ENCODE measurements around the gene CCNI.
"Not testable (repeated sequence)": the region's sequence is repeated elsewhere in the genome, so short reads cannot be mapped to it uniquely, and the experiment has no call there.

Gene CCNI

DNA sequence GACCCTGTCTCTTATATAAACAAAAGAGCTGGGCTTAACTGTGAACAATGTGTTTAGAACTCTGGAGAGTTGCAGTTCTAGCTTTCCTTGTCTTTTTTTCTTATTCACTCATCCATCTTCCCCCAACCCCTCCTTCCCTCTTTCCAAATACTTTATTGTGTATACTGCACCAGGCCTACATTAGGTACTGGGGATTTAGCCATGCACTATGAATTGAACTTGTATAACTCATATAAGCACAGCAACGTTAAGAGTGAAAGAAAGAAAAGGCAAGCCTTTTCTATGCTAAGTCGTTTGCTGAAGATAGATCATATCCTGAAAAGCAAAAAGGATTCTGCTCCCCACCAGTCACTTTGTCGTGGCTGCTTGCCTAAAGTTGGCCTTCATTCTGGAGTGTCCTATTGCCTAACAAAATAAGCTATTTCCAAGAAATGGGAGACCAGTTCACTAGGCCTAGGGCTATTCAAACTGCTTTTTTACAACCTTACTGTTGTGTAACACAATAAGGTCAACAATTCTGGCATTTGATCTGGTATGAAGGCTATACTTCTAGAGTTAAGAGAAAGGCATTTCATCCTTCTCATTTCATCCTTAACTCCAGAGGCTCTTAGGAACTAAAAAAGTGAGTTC lies 32.2 kb downstream of the CCNI start:
- Histone ChIP-seq H3K4me3 (ENCODE audit: low read length in 2 of 2) (no peak overlapping the region), H3K27ac (ENCODE audit: low read depth in 2 of 2, low read length in 2 of 2) (no peak overlapping the region)

DNA sequence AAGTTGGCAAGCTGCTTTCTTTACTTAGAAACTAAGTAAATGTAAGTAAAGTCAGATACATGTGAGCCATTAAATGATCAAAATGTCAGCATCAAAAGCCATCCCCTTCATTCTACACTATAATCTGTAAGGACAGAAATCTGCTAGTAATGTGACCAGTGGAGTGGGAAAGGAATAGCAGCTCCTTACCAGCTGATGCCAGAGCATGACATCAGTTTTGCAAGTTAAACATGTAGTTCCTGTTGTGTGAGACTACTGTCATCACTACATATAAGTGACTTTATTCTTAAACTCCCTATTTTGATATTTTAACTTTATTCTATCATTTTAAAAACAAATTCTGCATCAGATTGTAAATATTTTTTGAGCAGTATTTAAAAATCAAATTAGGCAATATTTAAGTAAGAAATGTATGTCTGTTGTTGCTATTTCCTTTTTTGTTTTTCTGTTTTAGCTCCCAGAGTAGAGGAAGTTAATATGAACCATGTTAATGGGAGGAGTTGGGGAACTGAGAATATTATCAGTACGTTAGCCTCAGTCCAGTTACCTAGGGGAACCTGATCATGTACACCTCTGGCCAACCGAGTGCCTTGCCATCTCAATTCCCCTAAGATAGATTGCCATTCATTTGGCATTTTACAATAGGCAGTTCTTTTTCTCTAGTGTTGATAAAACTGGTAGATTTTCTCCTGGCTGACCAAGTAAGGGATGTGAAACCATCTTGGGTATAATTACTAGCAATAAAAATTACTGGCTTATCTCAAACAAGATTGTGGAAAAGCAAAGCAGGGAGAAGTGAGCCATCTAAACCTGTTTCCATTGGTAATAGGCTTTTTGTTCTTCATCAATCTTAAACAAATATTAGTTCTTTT lies 34.7 kb downstream of the CCNI start:
- H3K9me3 ChIP-seq (ENCODE audit: control insufficient read depth in 2 of 2, low read length in 2 of 2): no peaks in the 10 kb centered on the region

More for the DNA sequence above, 32.2 kb downstream of the CCNI start:
- no peaks in the 10 kb centered on the region for H3K27me3 ChIP-seq (ENCODE audit: control insufficient read depth in 2 of 2, insufficient read depth in 2 of 2, low read length in 2 of 2)
- no peaks in the 10 kb centered on the region for H3K9me3 ChIP-seq (ENCODE audit: control insufficient read depth in 2 of 2, low read length in 2 of 2)
- no peak overlapping the region for H3K9ac ChIP-seq (ENCODE audit: low read depth in 1 of 2, low read length in 2 of 2)
- peaks cover 15 to 24% of the 10 kb centered on the region in 2 donors for H3K36me3 ChIP-seq (ENCODE audit: control insufficient read depth in 2 of 2, insufficient read depth in 2 of 2, low read length in 2 of 2)
- no peaks in the 10 kb centered on the region for H3K4me1 ChIP-seq (ENCODE audit: control insufficient read depth in 2 of 2, insufficient read depth in 2 of 2, low read length in 2 of 2)

DNA sequence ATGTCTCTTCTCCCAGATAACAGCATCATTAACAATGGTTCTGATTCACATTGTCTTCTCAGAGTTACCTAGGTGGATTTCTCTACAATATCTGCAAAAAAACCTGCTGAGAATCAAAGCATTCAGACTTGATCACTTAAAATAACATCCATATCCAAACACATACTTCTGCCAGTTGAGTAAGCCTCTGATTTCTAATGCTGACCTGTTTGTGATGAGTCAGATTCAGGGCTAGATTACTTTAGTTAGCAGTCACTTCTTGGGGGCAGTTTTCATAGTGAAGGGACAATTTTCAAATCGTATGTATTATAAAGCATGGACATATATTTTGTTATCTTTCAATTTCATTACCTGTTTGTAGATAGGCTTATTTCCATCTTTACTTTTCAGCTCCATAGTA lies 35.5 kb downstream of the CCNI start:
- H3K36me3 ChIP-seq (ENCODE audit: control insufficient read depth in 2 of 2, insufficient read depth in 2 of 2, low read length in 2 of 2): peaks cover 9 to 10% of the 10 kb centered on the region in 2 donors
- no peak overlapping the region for H3K9ac ChIP-seq (ENCODE audit: low read depth in 1 of 2, low read length in 2 of 2)
- no peak overlapping the region for H3K27ac ChIP-seq (ENCODE audit: low read depth in 2 of 2, low read length in 2 of 2)
- H3K27me3 ChIP-seq (ENCODE audit: control insufficient read depth in 2 of 2, insufficient read depth in 2 of 2, low read length in 2 of 2): no peaks in the 10 kb centered on the region
- no peaks in the 10 kb centered on the region for H3K4me1 ChIP-seq (ENCODE audit: control insufficient read depth in 2 of 2, insufficient read depth in 2 of 2, low read length in 2 of 2)
- no peak overlapping the region for H3K4me3 ChIP-seq (ENCODE audit: low read length in 2 of 2)
- H3K9me3 ChIP-seq (ENCODE audit: control insufficient read depth in 2 of 2, low read length in 2 of 2): no peaks in the 10 kb centered on the region

More for the DNA sequence above, 34.7 kb downstream of the CCNI start:
- Histone ChIP-seq H3K36me3 (ENCODE audit: control insufficient read depth in 2 of 2, insufficient read depth in 2 of 2, low read length in 2 of 2) (peaks cover 9% of the 10 kb centered on the region in 2 donors), H3K27ac (ENCODE audit: low read depth in 2 of 2, low read length in 2 of 2) (no peak overlapping the region), H3K4me3 (ENCODE audit: low read length in 2 of 2) (no peak overlapping the region), H3K4me1 (ENCODE audit: control insufficient read depth in 2 of 2, insufficient read depth in 2 of 2, low read length in 2 of 2) (no peaks in the 10 kb centered on the region), H3K27me3 (ENCODE audit: control insufficient read depth in 2 of 2, insufficient read depth in 2 of 2, low read length in 2 of 2) (no peaks in the 10 kb centered on the region), H3K9ac (ENCODE audit: low read depth in 1 of 2, low read length in 2 of 2) (no peak overlapping the region)

DNA sequence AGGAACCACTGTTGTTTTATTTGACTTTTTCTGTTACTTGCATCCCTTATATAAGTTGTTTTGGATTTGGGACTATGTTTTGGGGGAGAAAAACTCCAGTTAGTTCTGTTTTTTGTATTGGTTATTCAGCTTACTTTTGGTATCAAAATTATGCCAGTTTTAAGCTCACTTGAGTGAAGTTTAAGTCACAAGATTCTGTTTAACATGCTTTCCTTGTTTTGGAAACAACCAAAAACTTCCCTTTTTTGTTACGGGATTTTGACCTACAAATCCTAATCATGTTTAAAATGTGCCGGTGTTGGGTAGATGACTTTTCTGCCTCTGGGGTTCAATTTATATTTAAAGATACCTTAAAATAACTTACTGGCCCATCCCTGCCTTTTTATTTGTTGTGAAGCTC lies 36.0 kb downstream of the CCNI start:
- H3K27ac ChIP-seq (ENCODE audit: low read depth in 2 of 2, low read length in 2 of 2): no peak overlapping the region

DNA sequence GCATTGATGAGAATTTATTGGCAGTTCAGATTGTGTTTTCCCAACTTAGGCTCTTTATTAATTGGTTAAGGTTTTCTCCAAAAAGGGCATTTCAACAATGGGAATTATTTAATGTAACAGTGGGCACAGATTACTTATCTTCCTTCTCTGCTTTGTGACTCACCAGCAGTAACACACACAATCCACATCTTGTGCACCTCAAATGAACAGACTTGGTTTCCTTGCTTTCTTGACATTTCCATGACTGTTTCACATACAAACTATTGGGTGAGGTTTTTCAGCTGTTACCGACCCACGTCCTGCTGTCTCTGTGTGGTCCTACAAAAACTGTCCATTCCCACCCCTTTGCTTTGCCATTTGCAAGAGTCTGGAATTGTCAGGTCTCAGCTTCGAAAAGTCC lies 38.1 kb downstream of the CCNI start:
- H3K4me1 ChIP-seq (ENCODE audit: control insufficient read depth in 2 of 2, insufficient read depth in 2 of 2, low read length in 2 of 2): no peaks in the 10 kb centered on the region
- H3K9me3 ChIP-seq (ENCODE audit: control insufficient read depth in 2 of 2, low read length in 2 of 2): no peaks in the 10 kb centered on the region
- peaks cover 29 to 32% of the 10 kb centered on the region in 2 donors for H3K36me3 ChIP-seq (ENCODE audit: control insufficient read depth in 2 of 2, insufficient read depth in 2 of 2, low read length in 2 of 2)
- no peaks in the 10 kb centered on the region for H3K27me3 ChIP-seq (ENCODE audit: control insufficient read depth in 2 of 2, insufficient read depth in 2 of 2, low read length in 2 of 2)
- H3K27ac ChIP-seq (ENCODE audit: low read depth in 2 of 2, low read length in 2 of 2): no peak overlapping the region
- H3K4me3 ChIP-seq (ENCODE audit: low read length in 2 of 2): no peak overlapping the region
- no peak overlapping the region for H3K9ac ChIP-seq (ENCODE audit: low read depth in 1 of 2, low read length in 2 of 2)

More for the DNA sequence above, 36.0 kb downstream of the CCNI start:
- H3K9ac ChIP-seq (ENCODE audit: low read depth in 1 of 2, low read length in 2 of 2): no peak overlapping the region
- no peaks in the 10 kb centered on the region for H3K9me3 ChIP-seq (ENCODE audit: control insufficient read depth in 2 of 2, low read length in 2 of 2)
- no peaks in the 10 kb centered on the region for H3K4me1 ChIP-seq (ENCODE audit: control insufficient read depth in 2 of 2, insufficient read depth in 2 of 2, low read length in 2 of 2)
- peaks cover 13 to 15% of the 10 kb centered on the region in 2 donors for H3K36me3 ChIP-seq (ENCODE audit: control insufficient read depth in 2 of 2, insufficient read depth in 2 of 2, low read length in 2 of 2)
- no peak overlapping the region for H3K4me3 ChIP-seq (ENCODE audit: low read length in 2 of 2)
- H3K27me3 ChIP-seq (ENCODE audit: control insufficient read depth in 2 of 2, insufficient read depth in 2 of 2, low read length in 2 of 2): no peaks in the 10 kb centered on the region

DNA sequence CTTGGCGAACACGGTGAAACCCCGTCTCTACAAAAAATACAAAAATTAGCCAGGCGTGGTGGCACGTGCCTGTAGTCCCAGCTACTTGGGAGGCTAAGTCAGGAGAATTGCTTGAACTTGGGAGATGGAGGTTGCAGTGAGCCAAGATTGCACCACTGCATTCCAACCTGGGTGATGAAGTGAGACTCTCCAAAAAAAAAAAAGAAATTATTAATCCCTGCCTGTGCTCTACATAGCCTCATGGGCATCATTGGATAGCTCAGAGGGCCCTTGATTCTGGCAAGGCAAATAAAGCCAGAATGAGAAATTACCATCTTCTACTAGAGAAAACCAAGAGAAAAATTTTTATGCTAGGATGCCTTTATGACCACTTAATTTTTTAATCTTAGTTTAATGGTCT lies 38.6 kb downstream of the CCNI start:
- not testable (repeated sequence) for H3K9ac ChIP-seq (ENCODE audit: low read depth in 1 of 2, low read length in 2 of 2)
- peaks cover 34 to 38% of the 10 kb centered on the region in 2 donors for H3K36me3 ChIP-seq (ENCODE audit: control insufficient read depth in 2 of 2, insufficient read depth in 2 of 2, low read length in 2 of 2)

DNA sequence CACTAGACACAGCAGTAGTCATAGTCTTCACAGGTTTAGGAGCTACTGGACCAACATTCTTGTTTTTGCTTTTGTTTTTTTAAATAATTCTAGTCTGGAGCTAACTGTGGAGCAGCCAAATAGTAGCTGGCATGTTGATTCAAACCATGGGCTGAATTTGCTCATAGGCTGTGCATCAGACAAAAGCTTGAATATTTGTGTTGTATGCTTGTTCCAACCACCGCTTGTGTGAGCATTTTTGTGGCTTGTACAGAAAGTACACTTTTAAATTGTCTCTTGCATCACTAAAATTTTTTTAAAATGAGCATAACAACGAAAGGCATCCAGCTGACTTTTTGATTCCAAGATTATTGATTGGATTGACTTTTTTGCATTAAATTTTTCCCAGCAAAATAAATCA lies 39.6 kb downstream of the CCNI start:
- Histone ChIP-seq H3K4me1 (ENCODE audit: control insufficient read depth in 2 of 2, insufficient read depth in 2 of 2, low read length in 2 of 2) (no peaks in the 10 kb centered on the region), H3K27ac (ENCODE audit: low read depth in 2 of 2, low read length in 2 of 2) (no peak overlapping the region), H3K36me3 (ENCODE audit: control insufficient read depth in 2 of 2, insufficient read depth in 2 of 2, low read length in 2 of 2) (peaks cover 43 to 44% of the 10 kb centered on the region in 2 donors), H3K4me3 (ENCODE audit: low read length in 2 of 2) (no peak overlapping the region), H3K27me3 (ENCODE audit: control insufficient read depth in 2 of 2, insufficient read depth in 2 of 2, low read length in 2 of 2) (no peaks in the 10 kb centered on the region), H3K9me3 (ENCODE audit: control insufficient read depth in 2 of 2, low read length in 2 of 2) (no peaks in the 10 kb centered on the region), H3K9ac (ENCODE audit: low read depth in 1 of 2, low read length in 2 of 2) (no peak overlapping the region)

More for the DNA sequence above, 38.6 kb downstream of the CCNI start:
- not testable (repeated sequence) for H3K27me3 ChIP-seq (ENCODE audit: control insufficient read depth in 2 of 2, insufficient read depth in 2 of 2, low read length in 2 of 2); H3K27ac ChIP-seq (ENCODE audit: low read depth in 2 of 2, low read length in 2 of 2); H3K4me1 ChIP-seq (ENCODE audit: control insufficient read depth in 2 of 2, insufficient read depth in 2 of 2, low read length in 2 of 2); H3K4me3 ChIP-seq (ENCODE audit: low read length in 2 of 2); H3K9me3 ChIP-seq (ENCODE audit: control insufficient read depth in 2 of 2, low read length in 2 of 2)

DNA sequence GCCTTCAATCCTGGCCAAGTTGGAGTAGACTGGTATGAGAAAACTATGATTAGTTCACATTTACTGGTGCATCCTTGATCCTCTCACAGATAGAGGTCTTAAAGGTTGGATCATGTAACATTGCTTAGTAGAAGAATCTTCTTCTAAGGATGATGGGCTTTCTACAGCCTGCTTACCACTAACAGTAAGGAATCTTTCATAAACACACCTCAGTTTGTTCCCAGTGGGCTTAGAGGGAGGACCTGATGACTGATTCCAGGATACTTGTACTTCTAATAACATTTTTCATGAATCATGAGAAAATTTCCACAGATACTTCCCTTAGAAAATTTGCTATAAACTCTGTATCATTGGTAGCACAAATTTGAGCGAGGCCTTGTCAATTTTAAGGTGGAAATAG lies 40.6 kb downstream of the CCNI start:
- Histone ChIP-seq H3K36me3 (ENCODE audit: control insufficient read depth in 2 of 2, insufficient read depth in 2 of 2, low read length in 2 of 2) (peaks cover 46 to 52% of the 10 kb centered on the region in 2 donors), H3K4me1 (ENCODE audit: control insufficient read depth in 2 of 2, insufficient read depth in 2 of 2, low read length in 2 of 2) (no peaks in the 10 kb centered on the region), H3K9me3 (ENCODE audit: control insufficient read depth in 2 of 2, low read length in 2 of 2) (no peaks in the 10 kb centered on the region), H3K4me3 (ENCODE audit: low read length in 2 of 2) (no peak overlapping the region), H3K27ac (ENCODE audit: low read depth in 2 of 2, low read length in 2 of 2) (no peak overlapping the region), H3K9ac (ENCODE audit: low read depth in 1 of 2, low read length in 2 of 2) (no peak overlapping the region), H3K27me3 (ENCODE audit: control insufficient read depth in 2 of 2, insufficient read depth in 2 of 2, low read length in 2 of 2) (no peaks in the 10 kb centered on the region)

DNA sequence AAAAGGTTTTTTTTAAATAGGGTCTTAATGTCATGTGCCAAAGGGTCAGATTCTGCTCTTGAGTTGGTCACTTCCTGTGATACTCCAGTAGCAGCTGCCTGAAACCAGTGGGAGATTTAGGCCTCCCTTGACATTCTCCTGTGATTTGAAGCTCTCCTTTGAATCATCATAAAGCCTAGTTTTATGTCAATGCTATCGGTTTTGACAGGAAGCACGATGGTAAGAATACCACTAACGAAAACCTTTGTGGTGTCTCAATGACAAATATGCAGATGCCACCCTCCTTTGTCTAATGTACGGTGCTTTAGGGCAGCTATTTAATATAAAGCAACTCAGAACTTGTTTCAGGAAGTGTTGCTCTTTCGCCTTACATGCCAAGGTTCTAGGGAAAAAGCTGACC lies 44.2 kb downstream of the CCNI start:
- Histone ChIP-seq H3K27ac (ENCODE audit: low read depth in 2 of 2, low read length in 2 of 2) (no peak overlapping the region), H3K4me1 (ENCODE audit: control insufficient read depth in 2 of 2, insufficient read depth in 2 of 2, low read length in 2 of 2) (no peaks in the 10 kb centered on the region), H3K4me3 (ENCODE audit: low read length in 2 of 2) (no peak overlapping the region), H3K9me3 (ENCODE audit: control insufficient read depth in 2 of 2, low read length in 2 of 2) (no peaks in the 10 kb centered on the region), H3K27me3 (ENCODE audit: control insufficient read depth in 2 of 2, insufficient read depth in 2 of 2, low read length in 2 of 2) (no peaks in the 10 kb centered on the region), H3K9ac (ENCODE audit: low read depth in 1 of 2, low read length in 2 of 2) (no peak overlapping the region), H3K36me3 (ENCODE audit: control insufficient read depth in 2 of 2, insufficient read depth in 2 of 2, low read length in 2 of 2) (peaks cover 56 to 66% of the 10 kb centered on the region in 2 donors)

DNA sequence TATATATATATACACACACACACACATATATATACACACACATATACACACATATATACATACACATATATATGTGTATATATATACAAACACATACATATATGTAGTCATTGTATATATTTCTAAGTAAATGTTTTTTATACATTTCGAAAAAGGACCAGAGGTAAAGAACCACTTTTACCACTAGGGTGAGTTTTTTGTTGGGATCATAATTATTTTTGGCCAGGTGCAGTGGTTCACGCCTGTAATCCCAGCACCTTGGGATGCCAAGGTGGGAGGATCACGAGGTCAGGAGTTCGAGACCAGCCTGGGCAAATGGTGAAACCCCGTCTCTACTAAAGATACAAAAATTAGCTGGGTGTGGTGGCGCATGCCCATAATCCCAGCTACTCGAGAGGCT lies 46.0 kb downstream of the CCNI start:
- not testable (repeated sequence) for H3K27ac ChIP-seq (ENCODE audit: low read depth in 2 of 2, low read length in 2 of 2); H3K9me3 ChIP-seq (ENCODE audit: control insufficient read depth in 2 of 2, low read length in 2 of 2); H3K4me3 ChIP-seq (ENCODE audit: low read length in 2 of 2); H3K27me3 ChIP-seq (ENCODE audit: control insufficient read depth in 2 of 2, insufficient read depth in 2 of 2, low read length in 2 of 2); H3K9ac ChIP-seq (ENCODE audit: low read depth in 1 of 2, low read length in 2 of 2); H3K4me1 ChIP-seq (ENCODE audit: control insufficient read depth in 2 of 2, insufficient read depth in 2 of 2, low read length in 2 of 2)
- peaks cover 47 to 74% of the 10 kb centered on the region in 2 donors for H3K36me3 ChIP-seq (ENCODE audit: control insufficient read depth in 2 of 2, insufficient read depth in 2 of 2, low read length in 2 of 2)
